RWPE2 (cell line): ENCODE measurements around the gene FAM9C.
A peak's percentile ranks its signal among the peaks of the same experiment; 100 is the strongest.

ENCODE experiments used
- ATAC-seq: fragments of 200-7000 bp; cut with Tn5 transposase; 3 replicates; pipeline ENCODE4 v1.9.1; 2021; ENCODE audit warnings: low read depth
- DNase-seq: peaks from one replicate; pipeline ENCODE4 v3.0.0-alpha.2; 2020; ENCODE audit warnings: low spot score
- H3K27ac ChIP-seq: fragments of 450-650 bp; 2 replicates; pipeline ENCODE4 v1.5.1; 2017; ENCODE audit warnings: mild to moderate bottlenecking; ENCODE audit not compliant: poor library complexity, severe bottlenecking
- H3K27me3 ChIP-seq: fragments of 250-450 bp; sonication (Bioruptor Pico); 2 replicates; pipeline ENCODE4 v1.5.1; 2021; ENCODE audit warnings: mild to moderate bottlenecking, moderate library complexity; ENCODE audit not compliant: insufficient read depth, poor library complexity, severe bottlenecking
- H3K36me3 ChIP-seq: fragments of 250-450 bp; sonication (Bioruptor Pico); 2 replicates; pipeline ENCODE4 v1.5.1; 2020; ENCODE audit warnings: low read depth, mild to moderate bottlenecking, moderate library complexity
- H3K4me1 ChIP-seq: fragments of 250-450 bp; sonication (Bioruptor Pico); 2 replicates; pipeline ENCODE4 v1.5.1; 2021; ENCODE audit warnings: mild to moderate bottlenecking, moderate library complexity; ENCODE audit not compliant: insufficient read depth, poor library complexity, severe bottlenecking
- H3K4me3 ChIP-seq: fragments of 250-450 bp; sonication (Bioruptor Pico); 2 replicates; pipeline ENCODE4 v1.5.1; 2021; ENCODE audit warnings: mild to moderate bottlenecking, moderate library complexity; ENCODE audit not compliant: severe bottlenecking
- H3K9me3 ChIP-seq: fragments of 250-450 bp; sonication (Bioruptor Pico); 2 replicates; pipeline ENCODE4 v1.5.1; 2021; ENCODE audit warnings: mild to moderate bottlenecking, moderate library complexity; ENCODE audit not compliant: severe bottlenecking
- TF ChIP-seq, protein P1 (sequence below): fragments of 450-650 bp; IDR thresholded peaks from one replicate; pipeline ENCODE4 v1.5.1; 2017; ENCODE audit warnings: mild to moderate bottlenecking, moderate library complexity; ENCODE audit not compliant: poor library complexity, severe bottlenecking

The FAM9C gene

DNA sequence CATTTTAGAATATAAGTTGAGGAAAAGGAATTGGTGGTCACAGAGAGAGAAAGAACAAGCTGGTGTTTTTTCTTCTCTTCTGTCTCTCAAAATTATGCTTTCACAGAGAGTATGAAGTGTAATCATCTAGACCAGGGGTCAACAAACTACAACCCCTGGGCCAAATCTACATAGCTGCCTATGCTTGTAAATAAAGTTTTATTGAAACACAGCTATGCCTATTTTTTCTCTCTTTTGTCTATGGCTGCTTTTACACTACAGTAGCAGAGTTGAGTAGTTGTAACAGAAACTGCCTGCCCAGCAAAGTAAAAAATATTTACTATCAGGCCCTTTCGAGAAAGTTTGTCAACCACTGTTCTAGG, 6.7 kb upstream of the FAM9C start:
- TF ChIP-seq, protein P1, sequence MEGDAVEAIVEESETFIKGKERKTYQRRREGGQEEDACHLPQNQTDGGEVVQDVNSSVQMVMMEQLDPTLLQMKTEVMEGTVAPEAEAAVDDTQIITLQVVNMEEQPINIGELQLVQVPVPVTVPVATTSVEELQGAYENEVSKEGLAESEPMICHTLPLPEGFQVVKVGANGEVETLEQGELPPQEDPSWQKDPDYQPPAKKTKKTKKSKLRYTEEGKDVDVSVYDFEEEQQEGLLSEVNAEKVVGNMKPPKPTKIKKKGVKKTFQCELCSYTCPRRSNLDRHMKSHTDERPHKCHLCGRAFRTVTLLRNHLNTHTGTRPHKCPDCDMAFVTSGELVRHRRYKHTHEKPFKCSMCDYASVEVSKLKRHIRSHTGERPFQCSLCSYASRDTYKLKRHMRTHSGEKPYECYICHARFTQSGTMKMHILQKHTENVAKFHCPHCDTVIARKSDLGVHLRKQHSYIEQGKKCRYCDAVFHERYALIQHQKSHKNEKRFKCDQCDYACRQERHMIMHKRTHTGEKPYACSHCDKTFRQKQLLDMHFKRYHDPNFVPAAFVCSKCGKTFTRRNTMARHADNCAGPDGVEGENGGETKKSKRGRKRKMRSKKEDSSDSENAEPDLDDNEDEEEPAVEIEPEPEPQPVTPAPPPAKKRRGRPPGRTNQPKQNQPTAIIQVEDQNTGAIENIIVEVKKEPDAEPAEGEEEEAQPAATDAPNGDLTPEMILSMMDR: no peak
- Histone ChIP-seq H3K9me3 (no peaks in the 10 kb centered on the region), H3K4me3 (no peak overlapping the region), H3K36me3 (no peaks in the 10 kb centered on the region), H3K27ac (no peak overlapping the region), H3K27me3 (no peaks in the 10 kb centered on the region), H3K4me1 (no peaks in the 10 kb centered on the region)
- ATAC-seq (no peak), DNase-seq (no peak)

GRCh38 chrX:13050151-13050550, 5.7 kb upstream of the FAM9C start:
- no peak for DNase-seq

GRCh38 chrX:13048280-13048679, 3.9 kb upstream of the FAM9C start:
- H3K9me3 ChIP-seq: no peaks in the 10 kb centered on the region
- H3K27me3 ChIP-seq: no peaks in the 10 kb centered on the region
- DNase-seq: no peak
- ATAC-seq: 0 out of 3 replicates have a peak, but pooled peaks have one; percentile 36
- H3K36me3 ChIP-seq: no peaks in the 10 kb centered on the region
- no peak overlapping the region for H3K27ac ChIP-seq
- no peaks in the 10 kb centered on the region for H3K4me1 ChIP-seq
- TF ChIP-seq, protein P1: no peak
- no peak overlapping the region for H3K4me3 ChIP-seq

More at GRCh38 chrX:13050151-13050550, 5.7 kb upstream of the FAM9C start:
- no peaks in the 10 kb centered on the region for H3K9me3 ChIP-seq
- no peak overlapping the region for H3K4me3 ChIP-seq
- no peaks in the 10 kb centered on the region for H3K4me1 ChIP-seq
- TF ChIP-seq, protein P1: no peak
- H3K27me3 ChIP-seq: no peaks in the 10 kb centered on the region
- no peaks in the 10 kb centered on the region for H3K36me3 ChIP-seq
- ATAC-seq: no peak
- H3K27ac ChIP-seq: no peak overlapping the region

- H3K27ac ChIP-seq: no peak overlapping the region
- TF ChIP-seq, protein P1: no peak
- DNase-seq: no peak
- no peaks in the 10 kb centered on the region for H3K27me3 ChIP-seq
- no peak overlapping the region for H3K4me3 ChIP-seq
- ATAC-seq: no peak
- no peaks in the 10 kb centered on the region for H3K36me3 ChIP-seq
- H3K9me3 ChIP-seq: no peaks in the 10 kb centered on the region
- H3K4me1 ChIP-seq: no peaks in the 10 kb centered on the region
These were observed 3.3 kb upstream of the FAM9C start for GRCh38 chrX:13047759-13048158.

GRCh38 chrX:13046141-13046855, 1.9 kb upstream of the FAM9C start:
- no peak overlapping the region for H3K4me3 ChIP-seq
- H3K9me3 ChIP-seq: no peaks in the 10 kb centered on the region
- no peak overlapping the region for H3K27ac ChIP-seq
- TF ChIP-seq, protein P1: no peak
- no peaks in the 10 kb centered on the region for H3K27me3 ChIP-seq
- H3K4me1 ChIP-seq: no peaks in the 10 kb centered on the region
- no peak for ATAC-seq
- no peaks in the 10 kb centered on the region for H3K36me3 ChIP-seq
- DNase-seq: no peak
